Activated CD4-positive, alpha-beta T cell treated with anti-CD3 and anti-CD28 coated beads, Interleukin-2, amount 50 U/mL, for 24 hours (primary cell): ENCODE data around the gene SPP2.

Source experiments
- DNase-seq, 2 donors: peaks; one replicate each; pipeline ENCODE4 v3.0.0-alpha.2; 2020; ENCODE audit warnings: low read depth in 1 of 2, low spot score in 1 of 2

Gene SPP2

DNA sequence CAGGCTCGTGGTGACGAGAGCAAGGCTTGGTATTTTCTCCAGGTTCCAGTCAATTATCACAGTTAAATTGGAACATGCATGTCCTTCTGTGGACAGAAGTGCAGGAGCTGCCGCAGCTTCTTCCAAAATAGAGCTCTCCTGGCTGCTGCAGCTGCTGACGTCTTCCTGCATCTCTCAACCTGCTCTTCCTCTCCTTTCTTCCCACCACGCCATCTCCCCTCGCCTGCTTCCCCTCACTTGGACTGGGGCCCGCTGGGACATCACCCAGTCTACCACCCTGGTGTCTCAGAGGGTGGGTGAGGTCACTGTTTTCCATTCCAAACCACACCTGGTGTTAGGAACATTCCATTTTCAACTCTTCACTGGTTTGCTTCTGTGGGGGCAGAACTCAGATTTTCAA lies 41.4 kb downstream of the SPP2 start:
- no peak for DNase-seq

DNA sequence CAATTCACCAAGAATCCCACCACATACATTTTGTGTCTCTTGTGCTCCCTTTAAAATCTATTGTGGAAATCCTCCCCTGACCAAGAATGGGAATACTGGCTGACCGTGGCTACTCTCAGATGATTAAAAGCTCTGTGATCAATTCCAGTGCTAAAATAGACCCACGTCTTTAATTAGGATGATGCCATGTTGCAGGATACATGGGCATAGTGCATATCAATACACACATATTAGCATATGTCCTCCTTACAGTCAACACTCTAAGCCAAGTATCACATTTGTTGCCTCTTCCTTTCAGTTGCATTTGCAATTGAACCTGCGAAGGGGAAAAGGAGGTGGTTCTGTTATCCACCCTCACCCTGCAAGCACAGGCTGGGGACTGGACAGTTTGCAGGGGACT lies 41.8 kb downstream of the SPP2 start:
- no peak for DNase-seq

DNA sequence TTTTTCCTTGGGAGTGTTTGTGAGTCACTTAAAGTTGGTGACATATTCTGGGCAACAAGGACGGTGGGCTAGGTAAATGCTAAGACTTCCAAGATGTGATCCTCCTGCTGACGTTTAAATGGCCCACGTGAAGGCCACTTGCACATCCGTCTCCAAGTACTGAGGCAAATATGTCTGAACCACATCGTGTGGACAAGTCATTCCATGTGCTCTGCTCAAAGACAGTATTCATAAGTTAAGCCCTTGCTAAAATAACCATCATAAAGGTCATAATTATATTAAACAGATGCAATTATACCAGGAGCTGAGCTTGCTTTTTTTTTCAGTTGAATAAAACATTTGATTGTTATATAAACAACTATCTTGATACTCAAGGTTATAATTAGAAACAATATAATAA lies 44.8 kb downstream of the SPP2 start:
- DNase-seq, result no peak

DNA sequence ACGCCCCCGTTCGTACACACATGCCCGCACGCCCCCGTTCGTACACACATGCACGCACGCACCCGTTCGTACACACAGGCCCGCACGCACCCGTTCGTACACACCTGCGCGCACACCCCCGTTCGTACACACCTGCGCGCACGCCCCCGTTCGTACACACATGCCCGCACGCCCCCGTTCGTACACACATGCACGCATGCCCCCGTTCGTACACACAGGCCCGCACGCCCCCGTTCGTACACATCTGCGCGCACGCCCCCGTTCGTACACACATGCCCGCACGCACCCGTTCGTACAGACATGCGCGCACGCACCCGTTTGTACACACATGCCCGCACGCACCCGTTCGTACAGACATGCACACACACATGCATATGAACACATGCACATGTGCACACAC lies 45.7 kb downstream of the SPP2 start:
- DNase-seq, result no peak

DNA sequence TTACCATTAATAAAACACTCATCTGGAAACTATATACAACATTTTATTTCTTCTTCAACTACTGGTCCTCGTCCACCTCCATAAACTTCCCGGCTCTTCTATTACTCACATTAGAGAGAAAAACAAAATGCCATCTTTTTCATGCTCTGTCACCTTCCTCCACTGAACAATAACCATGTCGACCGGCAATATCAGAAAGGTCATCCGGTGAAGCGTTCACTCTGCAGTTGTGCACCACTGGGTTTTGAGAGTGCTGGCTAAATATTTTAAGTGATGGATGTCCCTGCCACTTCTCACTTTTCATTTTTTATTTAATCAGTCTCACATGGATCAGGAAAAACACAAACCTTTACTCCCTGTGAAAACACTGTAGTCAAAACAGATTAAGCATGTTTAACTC lies 48.2 kb downstream of the SPP2 start:
- no peak for DNase-seq

DNA sequence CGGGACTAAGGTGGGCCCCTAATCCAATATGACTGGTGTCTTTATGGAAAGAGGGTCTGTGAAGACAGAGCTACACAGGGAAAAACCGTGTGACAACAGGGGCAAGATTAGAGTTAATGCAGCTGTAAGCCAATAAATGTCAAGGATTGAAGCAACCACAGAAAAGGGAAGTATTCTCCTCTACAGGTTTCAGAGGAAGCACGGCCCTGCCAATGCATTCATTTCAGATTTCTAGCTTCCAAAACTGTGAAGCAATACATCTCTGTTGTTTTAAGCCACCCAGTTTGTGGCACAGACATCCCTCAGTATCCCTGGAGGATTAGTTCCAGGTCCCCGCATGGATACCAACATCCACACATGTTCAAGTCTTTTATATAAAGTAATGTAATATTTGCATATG lies 48.8 kb downstream of the SPP2 start:
- no peak for DNase-seq

DNA sequence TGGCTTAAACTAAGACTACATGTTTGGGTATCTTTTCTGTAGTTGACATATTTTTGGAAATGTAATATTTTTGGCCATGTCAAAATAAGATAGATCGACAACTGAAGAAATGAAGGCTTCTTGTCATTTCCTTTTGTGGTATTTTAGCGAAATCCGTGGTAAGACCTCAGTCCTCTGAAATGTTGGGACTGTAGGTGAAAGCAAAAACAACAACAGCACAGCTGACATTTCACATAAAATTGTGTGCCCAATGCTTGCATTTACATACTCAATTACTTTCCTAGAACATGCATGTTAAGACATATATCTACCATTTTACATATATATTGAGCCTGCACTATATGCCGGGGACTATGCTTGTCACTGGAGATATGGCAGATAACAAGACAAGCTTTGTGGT lies 50.2 kb downstream of the SPP2 start:
- no peak for DNase-seq

DNA sequence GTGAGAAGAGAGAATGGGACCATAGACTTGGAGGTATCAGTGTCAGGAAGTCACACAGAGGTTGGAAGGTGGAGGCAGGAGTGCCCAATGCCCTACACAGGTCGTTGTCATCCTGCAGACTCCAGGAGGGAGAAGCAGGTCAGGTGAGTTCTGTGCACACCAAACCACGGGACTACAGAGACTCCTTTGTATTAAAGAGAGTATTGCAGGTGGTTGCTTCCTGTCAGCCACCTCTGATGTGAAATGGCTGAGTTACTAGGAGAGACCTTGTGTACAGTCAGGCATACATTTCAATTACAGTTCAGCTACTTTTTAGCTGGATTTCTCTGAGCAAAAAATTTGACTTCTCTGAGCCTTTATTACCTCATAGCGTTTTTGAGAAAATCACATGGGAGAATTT lies 51.6 kb downstream of the SPP2 start:
- DNase-seq, result no peak

DNA sequence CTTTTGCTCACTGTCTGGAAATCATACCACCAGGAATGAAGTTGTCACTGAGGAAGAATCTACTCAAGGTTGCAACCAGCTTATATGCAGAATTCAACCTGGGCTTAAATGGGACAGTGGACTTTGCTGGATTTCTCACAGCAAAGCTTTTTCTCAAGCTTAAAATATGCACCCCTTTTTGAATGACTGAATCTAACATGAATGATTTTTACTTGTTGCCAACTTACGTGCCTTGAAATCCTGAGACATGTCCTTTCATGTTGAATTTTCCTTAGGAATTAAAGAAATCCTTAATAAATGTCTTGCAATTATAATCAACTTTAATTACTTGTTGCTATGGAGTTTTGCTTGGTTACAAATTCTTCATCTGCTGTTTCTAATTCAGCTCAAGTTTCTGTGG lies 57.4 kb downstream of the SPP2 start:
- DNase-seq, result no peak

DNA sequence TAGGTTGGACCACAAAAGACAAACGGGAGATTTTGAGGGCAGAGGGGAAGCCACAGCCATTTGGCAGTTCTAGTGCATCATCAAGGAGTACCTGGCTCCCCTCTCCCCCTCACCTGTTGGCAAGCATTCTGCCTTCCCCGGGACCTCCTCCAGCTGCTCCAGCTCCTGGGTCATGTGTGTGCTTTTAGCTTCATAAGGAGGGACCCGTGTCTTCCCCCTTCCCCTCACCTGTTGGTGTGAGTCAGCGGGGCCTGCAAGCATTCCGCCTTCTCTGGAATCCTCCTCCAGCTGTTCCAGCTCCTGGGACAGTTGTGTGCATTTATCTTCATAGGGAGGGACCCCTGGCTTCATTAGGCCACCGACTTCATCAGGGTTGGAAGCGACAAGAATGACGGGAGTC lies 58.8 kb downstream of the SPP2 start:
- no peak for DNase-seq

DNA sequence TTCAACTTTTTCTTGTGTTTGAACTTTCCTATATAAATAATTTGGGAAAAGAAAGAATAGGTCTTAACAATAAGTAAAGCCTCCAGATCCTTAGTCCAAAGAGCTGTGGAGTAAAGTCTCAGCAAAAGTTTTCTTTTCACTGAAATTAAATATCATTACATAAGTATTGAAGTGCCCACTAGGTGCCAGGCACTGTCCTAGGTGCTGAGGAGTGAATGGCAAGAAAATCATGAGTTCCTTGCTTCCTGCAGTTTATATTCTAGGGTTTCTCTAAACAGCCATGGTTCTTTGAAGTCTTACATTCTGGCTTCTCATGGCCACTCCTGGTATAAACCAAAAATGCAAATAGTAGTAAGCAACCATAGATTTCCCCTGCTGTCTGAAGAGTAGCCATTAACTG lies 59.7 kb downstream of the SPP2 start:
- no peak for DNase-seq

DNA sequence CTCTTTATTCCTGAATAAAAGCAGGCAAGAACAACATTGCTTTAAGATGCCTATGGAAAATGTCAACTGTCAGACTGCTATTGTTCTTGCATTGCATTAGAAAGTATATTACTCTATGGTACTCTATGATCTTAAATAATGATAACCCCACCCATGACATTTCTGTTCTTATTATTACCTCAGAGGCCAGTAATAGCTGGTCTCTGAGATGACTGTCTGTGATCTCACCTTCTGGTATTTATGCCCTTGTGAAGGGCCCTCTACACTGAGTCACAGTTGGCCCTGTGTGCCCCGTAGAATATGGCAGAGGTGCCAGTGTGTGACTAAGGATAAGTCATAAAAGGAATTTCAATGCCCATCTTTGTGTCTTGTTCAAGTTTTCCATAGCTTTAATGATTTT lies 61.0 kb downstream of the SPP2 start:
- no peak for DNase-seq

DNA sequence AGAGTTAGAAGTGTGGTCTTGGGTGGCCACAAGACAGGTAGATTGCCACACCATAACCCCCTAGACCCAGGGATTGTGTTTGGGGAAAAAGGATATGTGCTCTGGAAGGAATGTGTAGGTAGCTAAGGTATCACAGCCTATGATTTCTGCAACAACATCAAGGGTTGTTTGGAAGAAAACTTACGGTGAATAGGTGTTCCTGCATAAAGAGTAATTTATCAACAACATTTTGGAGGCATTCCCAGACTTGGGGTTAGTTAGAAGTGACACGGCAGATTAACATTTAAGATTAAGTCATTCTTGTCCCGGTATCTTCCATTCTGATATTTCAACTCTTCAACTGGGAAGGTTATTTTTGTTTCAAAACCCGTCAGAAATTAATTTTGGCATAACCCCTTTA lies 65.5 kb downstream of the SPP2 start:
- DNase-seq, result no peak

DNA sequence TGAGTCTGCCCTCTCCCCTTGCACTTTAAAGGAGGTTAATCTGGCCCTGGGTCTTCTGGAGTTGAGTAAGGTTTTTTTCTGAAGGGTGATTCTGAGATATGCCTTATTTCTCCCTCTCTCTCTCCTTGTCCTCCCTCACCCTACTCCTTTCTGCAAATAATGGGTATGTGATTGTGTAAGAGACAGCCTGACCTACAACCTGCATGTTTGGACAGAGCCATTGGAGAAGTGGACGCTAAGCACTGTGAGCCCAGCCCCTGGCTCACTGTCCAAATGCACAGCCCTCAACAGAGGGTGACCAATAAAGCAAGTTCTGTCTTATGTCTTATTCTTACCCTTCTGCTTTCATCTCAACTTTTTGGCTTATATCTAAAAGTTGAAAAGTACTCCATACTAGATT lies 71.5 kb downstream of the SPP2 start:
- no peak for DNase-seq

DNA sequence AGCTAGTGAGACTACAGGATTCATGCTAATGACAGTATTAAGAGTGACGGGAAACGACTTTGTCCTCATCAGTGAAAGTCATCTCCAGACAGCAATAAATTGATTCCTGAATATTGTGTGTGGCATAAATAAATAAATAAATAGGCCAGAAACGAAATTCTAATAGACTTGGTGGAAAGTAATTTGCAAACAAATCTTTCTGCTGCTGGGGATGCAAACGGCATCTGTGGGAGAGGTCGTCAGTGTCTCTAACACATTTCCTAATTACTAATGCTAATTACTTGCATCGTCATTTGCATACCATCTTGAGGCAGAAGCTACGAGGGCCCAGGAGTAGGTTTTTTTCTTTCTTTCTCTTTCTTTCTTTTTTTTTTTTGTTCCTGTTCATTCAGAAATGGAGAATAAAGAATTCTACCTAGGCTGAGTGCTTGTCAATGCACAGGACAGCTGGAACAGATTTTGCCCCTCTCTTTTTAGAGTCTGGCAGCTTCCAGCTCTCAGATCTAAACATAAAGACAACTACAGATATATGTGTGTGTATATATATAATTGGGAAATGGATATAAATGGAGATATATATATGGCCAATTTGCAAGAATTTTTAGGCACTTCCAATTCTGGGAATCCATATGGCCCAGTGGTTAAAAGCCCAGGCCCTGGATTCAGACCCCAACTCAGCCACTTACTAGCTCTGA lies 75.1 kb downstream of the SPP2 start:
- DNase-seq, result no peak

DNA sequence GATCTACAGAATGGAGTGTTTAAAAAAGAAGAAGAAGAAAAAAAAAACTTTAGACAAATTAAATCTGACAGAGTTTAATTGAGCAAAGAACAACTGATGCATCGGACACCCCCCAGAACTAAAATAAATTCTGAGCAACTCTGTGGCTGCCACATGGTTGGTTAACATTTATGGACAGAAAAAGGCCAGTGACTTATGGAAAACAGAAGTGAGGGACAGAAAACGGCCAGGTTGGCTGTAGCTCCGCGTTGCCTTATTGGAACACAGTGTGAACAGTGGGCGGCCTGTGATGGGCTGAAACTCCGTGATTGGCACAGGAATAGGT lies 75.6 kb downstream of the SPP2 start:
- DNase-seq, result no peak
